HL-60 (cell line): Measurements from ENCODE around the gene RBBP8.

ENCODE experiments used
- DNase-seq, 2 experiments: peaks; one replicate each; pipeline ENCODE4 v3.0.0-alpha.2; 2010 to 2020; ENCODE audit warnings: low read depth in 1 of 2, low spot score in 1 of 2
- H3K27ac ChIP-seq: fragments of 250-450 bp; sonication (Bioruptor Pico); replicated peaks from 2 replicates; pipeline ENCODE4 v1.5.1; 2020; ENCODE audit warnings: mild to moderate bottlenecking, moderate library complexity
- H3K27me3 ChIP-seq: fragments of 250-450 bp; sonication (Bioruptor Pico); 2 replicates; pipeline ENCODE4 v1.5.1; 2021; ENCODE audit warnings: mild to moderate bottlenecking, moderate library complexity; ENCODE audit not compliant: insufficient read depth, poor library complexity, severe bottlenecking
- H3K4me3 ChIP-seq: replicated peaks from 2 replicates; pipeline ENCODE4 v1.5.1; 2011; ENCODE audit warnings: mild to moderate bottlenecking, control low read depth, low read length; ENCODE audit not compliant: insufficient read depth
- CTCF ChIP-seq: IDR thresholded peaks from one replicate; pipeline ENCODE4 v1.5.1; 2011; ENCODE audit warnings: low read length, control low read depth, inconsistent platforms; ENCODE audit not compliant: insufficient read depth
- GABPA ChIP-seq: IDR thresholded peaks from 2 replicates; pipeline ENCODE4 v1.6.1; 2012; ENCODE audit warnings: low read depth
- POLR2AphosphoS5 ChIP-seq: IDR thresholded peaks from 2 replicates; pipeline ENCODE4 v1.6.1; 2012; ENCODE audit warnings: low read depth
- REST ChIP-seq: IDR thresholded peaks from 2 replicates; pipeline ENCODE4 v1.6.1; 2012; ENCODE audit warnings: low read depth; ENCODE audit not compliant: insufficient replicate concordance
- SPI1 ChIP-seq: IDR thresholded peaks from 2 replicates; pipeline ENCODE4 v1.6.1; 2012; ENCODE audit warnings: low read depth, mild to moderate bottlenecking, borderline replicate concordance

The RBBP8 gene

GRCh38 chr18:23068570-23069310 is 135.6 kb downstream of the RBBP8 start:
- H3K27ac ChIP-seq, result peak overlapping the region; percentile 85
- no peak for TF ChIP-seq REST
- TF ChIP-seq SPI1, result peak; percentile 85
- H3K27me3 ChIP-seq, result no peaks in the 10 kb centered on the region
- no peak overlapping the region for H3K4me3 ChIP-seq
- DNase-seq, result peak in 1 of 2 experiments; percentile 87

GRCh38 chr18:23069481-23069880 is 136.4 kb downstream of the RBBP8 start:
- H3K27me3 ChIP-seq, result no peaks in the 10 kb centered on the region
- DNase-seq, result peak in 1 of 2 experiments; percentile 73
- TF ChIP-seq GABPA, result no peak
- no peak for TF ChIP-seq POLR2AphosphoS5
- no peak for TF ChIP-seq CTCF
- TF ChIP-seq REST, result no peak
- no peak overlapping the region for H3K4me3 ChIP-seq
- H3K27ac ChIP-seq, result peak overlapping the region; percentile 85

GRCh38 chr18:23069898-23070297 is 136.8 kb downstream of the RBBP8 start:
- Histone ChIP-seq H3K4me3 (no peak overlapping the region), H3K27me3 (no peaks in the 10 kb centered on the region), H3K27ac (peak overlapping the region; percentile 85)
- TF ChIP-seq CTCF (no peak), SPI1 (0 out of 2 replicates have a peak, but pooled peaks have one; percentile 22)
- DNase-seq, result peak in 1 of 2 experiments; percentile 19

- Histone ChIP-seq H3K27ac (peak overlapping the region; percentile 85), H3K27me3 (no peaks in the 10 kb centered on the region), H3K4me3 (no peak overlapping the region)
- TF ChIP-seq CTCF (no peak), POLR2AphosphoS5 (peak; percentile 92), SPI1 (peak; percentile 77; the same call in 1 of the 2 replicates)
- DNase-seq, result peak; percentile 83 to 99
These were observed 138.2 kb downstream of the RBBP8 start for GRCh38 chr18:23071285-23071684.
